HL-60 (cell line): ENCODE measurements around the gene ZNF860.

Experiments
- CTCF ChIP-seq: IDR thresholded peaks from one replicate; pipeline ENCODE4 v1.5.1; 2011; ENCODE audit warnings: low read length, control low read depth, inconsistent platforms; ENCODE audit not compliant: insufficient read depth
- POLR2AphosphoS5 ChIP-seq: IDR thresholded peaks from 2 replicates; pipeline ENCODE4 v1.6.1; 2012; ENCODE audit warnings: low read depth

- TF ChIP-seq CTCF (no peak), POLR2AphosphoS5 (no peak)
Observed at GRCh38 chr3:32009957-32010356, 28.4 kb downstream of the ZNF860 start.
